Cardiac muscle cell (in vitro differentiated cells and primary cell): Measurements from ENCODE around the gene DDI1. TPM values are rescaled to one million over a fixed set of nuclear protein-coding genes. Genes with fewer than 3 reads are reported as not detected.

Experiments
- DNase-seq, 2 donors: peaks; one replicate each; pipeline versions ENCODE4 v3.0.0 to v3.0.0-alpha.2; 2010 to 2017; ENCODE audit warnings: low read depth in 1 of 2, low spot score in 1 of 2
- H3K27ac ChIP-seq: fragments of 200-600 bp; sonication (generic); 2 replicates; pipeline ENCODE4 v1.5.1; 2016
- H3K27me3 ChIP-seq: fragments of 200-600 bp; sonication (generic); 2 replicates; pipeline ENCODE4 v1.6.0; 2016; ENCODE audit warnings: control low read depth
- H3K36me3 ChIP-seq: fragments of 200-600 bp; sonication (generic); 2 replicates; pipeline ENCODE4 v1.5.1; 2016; ENCODE audit warnings: control low read depth
- H3K4me1 ChIP-seq: fragments of 200-600 bp; sonication (generic); 2 replicates; pipeline ENCODE4 v1.8.1; 2017; ENCODE audit warnings: low read depth, mild to moderate bottlenecking, mixed run types
- H3K4me3 ChIP-seq: fragments of 200-600 bp; sonication (generic); 2 replicates; pipeline ENCODE4 v1.5.1; 2016; ENCODE audit warnings: mild to moderate bottlenecking
- H3K9me3 ChIP-seq: fragments of 200-600 bp; sonication (generic); 2 replicates; pipeline ENCODE4 v1.5.1; 2017; ENCODE audit warnings: low read depth, mild to moderate bottlenecking, control low read depth
- polyA plus RNA-seq: library from polyadenylated mRNA; unstranded; fragments of >200 nt; fragmentation: Nextera tagmentation; extraction: Ambion mirVana; gene quantifications from 2 replicates; pipeline ENCODE4 v1.2.1, GENCODE V29; 2016
- total RNA-seq: library from RNA; depleted of rRNA; stranded (reverse); fragments of >200 nt; gene quantifications from 2 replicates; pipeline ENCODE4 v1.2.3, GENCODE V29; 2016
- TF ChIP-seq, protein P1 (sequence below): IDR thresholded peaks from 2 replicates; pipeline ENCODE4 v1.5.1; 2012; ENCODE audit warnings: low read depth, mild to moderate bottlenecking, low read length

Gene DDI1
- total and polyA plus RNA-seq, 2 experiments from 2014 or later: 2.8 TPM; not detected in 1

- TF ChIP-seq, protein P1, sequence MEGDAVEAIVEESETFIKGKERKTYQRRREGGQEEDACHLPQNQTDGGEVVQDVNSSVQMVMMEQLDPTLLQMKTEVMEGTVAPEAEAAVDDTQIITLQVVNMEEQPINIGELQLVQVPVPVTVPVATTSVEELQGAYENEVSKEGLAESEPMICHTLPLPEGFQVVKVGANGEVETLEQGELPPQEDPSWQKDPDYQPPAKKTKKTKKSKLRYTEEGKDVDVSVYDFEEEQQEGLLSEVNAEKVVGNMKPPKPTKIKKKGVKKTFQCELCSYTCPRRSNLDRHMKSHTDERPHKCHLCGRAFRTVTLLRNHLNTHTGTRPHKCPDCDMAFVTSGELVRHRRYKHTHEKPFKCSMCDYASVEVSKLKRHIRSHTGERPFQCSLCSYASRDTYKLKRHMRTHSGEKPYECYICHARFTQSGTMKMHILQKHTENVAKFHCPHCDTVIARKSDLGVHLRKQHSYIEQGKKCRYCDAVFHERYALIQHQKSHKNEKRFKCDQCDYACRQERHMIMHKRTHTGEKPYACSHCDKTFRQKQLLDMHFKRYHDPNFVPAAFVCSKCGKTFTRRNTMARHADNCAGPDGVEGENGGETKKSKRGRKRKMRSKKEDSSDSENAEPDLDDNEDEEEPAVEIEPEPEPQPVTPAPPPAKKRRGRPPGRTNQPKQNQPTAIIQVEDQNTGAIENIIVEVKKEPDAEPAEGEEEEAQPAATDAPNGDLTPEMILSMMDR: no peak
- H3K9me3 ChIP-seq: no peaks in the 10 kb centered on the region
- no peaks in the 10 kb centered on the region for H3K36me3 ChIP-seq
- H3K27ac ChIP-seq: no peak overlapping the region
- H3K27me3 ChIP-seq: no peaks in the 10 kb centered on the region
- H3K4me1 ChIP-seq: peaks cover 7% of the 10 kb centered on the region
- H3K4me3 ChIP-seq: no peak overlapping the region
- no peak for DNase-seq
Measured at GRCh38 chr11:104076455-104076854, 40.0 kb downstream of the DDI1 start.

- TF ChIP-seq, protein P1: no peak
- H3K9me3 ChIP-seq: no peaks in the 10 kb centered on the region
- no peaks in the 10 kb centered on the region for H3K36me3 ChIP-seq
- no peak for DNase-seq
- peaks cover 7% of the 10 kb centered on the region for H3K4me1 ChIP-seq
- no peak overlapping the region for H3K4me3 ChIP-seq
- H3K27me3 ChIP-seq: no peaks in the 10 kb centered on the region
- no peak overlapping the region for H3K27ac ChIP-seq
Measured at GRCh38 chr11:104078245-104078644, 41.8 kb downstream of the DDI1 start.

DNA sequence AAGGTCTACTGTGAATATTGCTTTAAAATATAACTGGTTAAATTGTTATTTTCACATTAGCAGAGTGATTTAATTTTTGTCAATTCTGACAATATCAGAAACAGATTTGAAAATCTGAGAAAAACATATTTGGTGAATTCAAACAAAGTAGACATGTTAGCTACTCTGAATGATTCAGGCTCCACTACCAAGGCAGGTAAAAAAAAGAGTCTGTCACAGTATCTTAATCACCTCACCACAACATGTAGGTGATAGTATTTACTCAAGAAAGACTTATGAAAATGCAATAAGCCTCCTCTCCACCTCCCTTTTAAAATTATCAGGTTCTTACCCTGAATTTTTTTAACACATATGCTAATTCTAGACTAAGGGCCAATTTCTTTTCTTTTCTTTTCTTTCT lies 42.6 kb downstream of the DDI1 start:
- Histone ChIP-seq H3K4me3 (no peak overlapping the region), H3K4me1 (peaks cover 7% of the 10 kb centered on the region), H3K27ac (no peak overlapping the region), H3K9me3 (no peaks in the 10 kb centered on the region), H3K36me3 (no peaks in the 10 kb centered on the region), H3K27me3 (no peaks in the 10 kb centered on the region)
- TF ChIP-seq, protein P1: no peak
- DNase-seq: no peak

- DNase-seq: no peak
- no peaks in the 10 kb centered on the region for H3K27me3 ChIP-seq
- H3K4me1 ChIP-seq: peaks cover 13% of the 10 kb centered on the region
- H3K27ac ChIP-seq: no peak overlapping the region
- TF ChIP-seq, protein P1: no peak
- no peak overlapping the region for H3K4me3 ChIP-seq
- no peaks in the 10 kb centered on the region for H3K9me3 ChIP-seq
- H3K36me3 ChIP-seq: no peaks in the 10 kb centered on the region
Measured at GRCh38 chr11:104086621-104087020, 50.2 kb downstream of the DDI1 start.

Other genes with a start within 250 kb of the DDI1 start
- 97.0 and 105 TPM in 2 replicates for gene PDGFD, start 127.5 kb downstream of the DDI1 start, total RNA-seq
- 100 and 120 TPM in 2 replicates for gene PDGFD, start 127.5 kb downstream of the DDI1 start, polyA plus RNA-seq